ENCODE measurements around the gene CDKN2B-AS1.
"Not testable (repeated sequence)": the region's sequence is repeated elsewhere in the genome, so short reads cannot be mapped to it uniquely, and the experiment has no call there.

The CDKN2B-AS1 gene

DNA sequence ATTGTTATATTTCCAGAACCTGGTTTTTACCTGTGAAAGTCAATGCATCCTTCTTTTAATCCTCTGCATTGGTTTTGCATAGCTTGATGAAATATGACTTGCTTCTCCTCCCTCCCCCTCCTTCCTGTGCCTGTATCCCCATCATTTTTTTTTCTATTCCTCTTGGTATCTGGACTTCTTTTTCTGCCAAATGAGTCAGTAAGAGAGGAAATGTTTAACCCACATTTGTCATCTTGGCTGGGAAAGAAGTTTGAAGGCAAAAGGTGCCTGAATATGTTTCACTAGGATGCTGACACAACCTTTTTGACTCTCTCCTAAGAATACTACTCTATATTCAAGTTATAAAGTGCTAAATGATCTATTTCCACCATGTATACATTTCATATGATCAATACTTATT, 50.0 kb downstream of the CDKN2B-AS1 start:
- DNase-seq (ENCODE audit: low read depth), result peak; percentile 83

DNA sequence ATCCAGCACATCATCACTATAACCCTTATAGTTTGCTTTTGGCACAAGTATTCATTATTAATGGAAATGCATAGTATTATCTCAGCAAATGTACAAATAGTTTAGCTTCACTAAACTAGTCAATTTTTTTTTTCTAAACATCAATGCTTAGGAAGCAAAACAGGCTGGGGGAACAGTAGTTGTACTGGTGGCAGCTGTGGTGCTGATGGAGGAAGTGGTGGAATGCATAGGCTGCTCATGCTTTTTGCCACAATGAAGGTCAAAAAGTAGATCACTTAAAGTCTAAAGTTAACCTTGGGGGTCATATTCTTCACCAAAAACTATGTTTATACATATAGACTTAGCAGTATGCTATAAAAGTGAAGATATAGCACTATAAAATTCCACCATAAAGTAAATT, 50.8 kb downstream of the CDKN2B-AS1 start:
- no peak for DNase-seq (ENCODE audit: low read depth)

DNA sequence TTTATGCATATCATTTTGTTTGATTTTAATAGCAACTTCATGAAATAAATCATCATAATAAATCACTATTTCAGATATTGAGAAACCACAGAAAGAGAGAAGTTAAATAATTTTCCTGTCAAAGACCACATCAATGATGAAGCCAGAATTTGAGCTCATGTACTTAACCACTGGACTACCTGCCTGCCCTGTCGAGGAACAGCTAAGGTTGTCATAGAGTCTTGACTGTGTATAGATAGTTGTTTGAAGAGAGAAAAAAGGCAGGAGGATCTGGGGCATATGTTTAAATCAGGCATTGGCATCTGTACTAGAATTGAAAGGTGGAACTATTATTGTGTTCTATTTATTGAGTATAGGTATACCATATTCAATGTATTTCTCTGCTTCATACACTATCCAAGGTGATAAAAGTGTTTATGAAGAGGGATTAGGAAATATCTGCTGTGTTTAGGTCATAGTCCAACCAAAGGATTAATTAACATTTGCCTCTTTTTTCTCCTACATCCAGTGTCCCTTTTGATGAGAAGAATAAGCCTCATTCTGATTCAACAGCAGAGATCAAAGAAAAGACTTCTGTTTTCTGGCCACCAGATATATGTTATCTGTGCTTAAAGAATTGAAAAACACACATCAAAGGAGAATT, 51.8 kb downstream of the CDKN2B-AS1 start:
- no peak for DNase-seq (ENCODE audit: low read depth)

DNA sequence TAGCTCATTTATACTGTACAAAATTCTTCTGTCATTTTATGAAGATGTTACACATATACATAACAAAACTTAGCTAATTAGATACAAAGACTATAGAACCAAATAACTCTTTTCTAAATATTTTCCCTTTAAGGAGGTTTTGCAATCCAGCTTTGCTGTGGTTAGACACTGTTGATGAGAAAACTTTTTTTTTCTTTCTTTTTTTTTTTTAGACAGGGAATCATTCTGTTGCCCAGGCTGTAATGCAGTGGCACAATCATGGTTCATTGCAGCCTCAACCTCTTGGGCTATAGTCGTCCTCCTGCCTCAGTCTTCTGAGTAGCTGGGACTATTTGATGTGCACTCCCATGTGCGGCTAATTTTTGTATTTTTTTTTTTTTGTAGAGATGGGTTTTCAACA, 53.0 kb downstream of the CDKN2B-AS1 start:
- no peak for DNase-seq (ENCODE audit: low read depth)

DNA sequence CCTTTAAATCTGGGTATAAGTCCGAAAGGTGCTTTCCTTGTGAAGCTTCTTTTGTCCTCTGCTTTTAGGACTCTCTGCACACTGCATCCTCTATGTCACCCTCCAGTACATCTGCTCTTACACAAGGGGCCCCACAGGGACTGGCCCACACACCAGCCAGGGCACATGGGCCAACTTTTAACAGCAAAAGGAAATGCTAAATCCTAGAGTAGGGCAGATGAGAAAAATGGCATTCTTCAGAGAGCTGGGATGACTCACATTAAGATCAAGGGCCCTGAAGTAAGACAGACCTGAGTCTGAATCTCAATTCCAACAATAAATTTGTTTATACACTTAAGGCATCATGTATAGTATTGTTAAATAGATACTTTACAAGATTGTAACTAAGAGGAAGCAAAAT, 54.8 kb downstream of the CDKN2B-AS1 start:
- peak; percentile 33 for DNase-seq (ENCODE audit: low read depth)

DNA sequence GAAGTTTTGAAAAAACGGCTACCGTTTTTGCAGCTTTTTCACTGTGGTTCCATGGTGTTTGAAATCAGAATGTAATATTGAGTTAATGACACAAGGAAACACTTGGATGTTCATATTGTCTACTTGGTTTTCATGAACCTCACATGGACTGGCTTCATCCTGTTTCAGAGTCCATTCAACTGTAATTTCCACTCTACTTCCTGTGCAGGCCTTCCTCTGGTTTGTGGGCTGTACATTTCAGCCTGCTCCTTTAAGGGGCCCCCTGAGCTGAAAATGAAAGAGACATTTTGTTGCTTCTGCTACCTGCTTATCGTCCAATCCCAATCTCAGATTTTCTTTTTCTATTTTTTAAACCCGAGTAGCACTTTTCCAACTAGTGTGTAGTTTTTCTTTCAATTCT, 56.3 kb downstream of the CDKN2B-AS1 start:
- no peak for DNase-seq (ENCODE audit: low read depth)

DNA sequence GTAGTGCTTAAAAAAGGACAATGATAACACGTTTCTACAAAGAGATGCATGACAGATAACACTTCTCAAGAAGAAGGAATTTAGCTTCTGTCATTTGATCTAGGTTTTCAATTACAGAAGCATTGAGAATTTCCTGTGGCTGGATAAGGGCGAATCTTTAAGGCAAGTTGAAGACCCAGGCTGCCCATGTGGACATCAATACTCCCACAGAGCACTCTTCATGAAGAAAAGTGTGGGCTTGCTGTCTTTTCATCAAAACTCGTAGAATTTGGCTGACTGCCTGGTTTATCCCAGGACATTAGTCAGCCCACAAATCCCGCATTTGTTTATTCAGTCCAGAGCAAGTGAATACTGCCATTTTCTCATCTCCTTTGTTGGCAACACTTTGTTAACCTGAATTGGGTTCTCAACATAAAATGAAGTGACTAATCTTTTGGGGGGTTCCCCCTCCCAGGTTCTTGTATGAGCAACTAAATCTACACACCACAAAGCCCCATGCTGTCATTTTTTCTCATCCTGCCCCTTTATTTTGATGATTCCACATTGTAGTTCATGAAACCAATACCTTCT, 57.9 kb downstream of the CDKN2B-AS1 start:
- DNase-seq (ENCODE audit: low read depth), result peak; percentile 96

DNA sequence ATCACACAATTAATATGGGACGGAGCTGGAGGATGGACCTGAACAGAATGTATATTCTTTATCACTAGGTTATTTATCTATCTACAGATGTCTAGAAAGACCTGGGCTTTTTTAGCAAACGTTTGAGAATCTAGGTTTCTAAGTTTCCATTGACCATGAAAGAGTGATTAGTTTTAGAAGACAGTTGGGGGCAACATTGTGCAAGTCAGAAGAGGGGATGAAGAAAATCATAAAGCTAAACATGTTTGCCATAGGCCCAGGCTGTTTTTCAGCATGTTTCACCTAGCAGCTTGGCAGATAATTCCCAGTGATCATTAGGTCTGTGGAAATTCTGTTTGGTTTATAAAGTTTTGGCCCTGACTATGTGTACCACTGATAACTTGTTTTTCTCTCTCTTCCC, 58.6 kb downstream of the CDKN2B-AS1 start:
- no peak for DNase-seq (ENCODE audit: low read depth)

DNA sequence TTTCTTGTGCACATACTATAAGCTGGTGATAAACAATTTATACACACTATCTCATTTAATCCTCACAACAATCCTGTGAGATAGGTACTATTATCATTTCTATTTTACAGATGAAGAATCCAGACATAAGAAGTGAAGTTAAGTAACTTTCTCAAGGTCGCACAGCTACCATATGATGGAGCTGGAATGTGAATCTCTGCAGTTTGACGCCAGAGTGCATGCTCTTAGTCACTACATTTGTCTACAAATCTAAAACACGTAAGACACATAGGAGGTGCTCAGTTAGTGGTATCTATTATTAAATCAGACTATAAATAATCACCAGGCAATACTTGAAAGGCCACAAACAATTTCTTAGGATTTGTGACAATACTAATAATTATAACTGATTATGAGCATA, 59.5 kb downstream of the CDKN2B-AS1 start:
- no peak for DNase-seq (ENCODE audit: low read depth)

DNA sequence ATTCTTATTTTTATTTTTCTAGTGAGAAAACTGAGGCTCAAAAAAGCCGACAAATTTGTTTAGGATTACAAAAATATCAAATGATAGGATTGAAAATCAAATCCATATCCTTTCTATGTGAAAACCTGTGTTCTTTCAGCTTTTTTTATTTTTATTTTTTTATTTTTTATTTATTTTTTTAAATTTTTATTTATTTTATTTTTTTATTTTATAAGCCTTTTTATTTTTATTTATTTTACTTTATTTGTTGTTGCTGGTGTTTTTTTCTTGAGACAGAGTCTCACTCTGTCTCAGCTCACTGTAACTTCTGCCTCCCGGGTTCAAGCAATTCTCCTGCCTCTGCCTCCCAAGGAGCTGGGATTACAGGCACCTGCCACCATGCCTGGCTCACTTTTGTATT, 59.9 kb downstream of the CDKN2B-AS1 start:
- no peak for DNase-seq (ENCODE audit: low read depth)

DNA sequence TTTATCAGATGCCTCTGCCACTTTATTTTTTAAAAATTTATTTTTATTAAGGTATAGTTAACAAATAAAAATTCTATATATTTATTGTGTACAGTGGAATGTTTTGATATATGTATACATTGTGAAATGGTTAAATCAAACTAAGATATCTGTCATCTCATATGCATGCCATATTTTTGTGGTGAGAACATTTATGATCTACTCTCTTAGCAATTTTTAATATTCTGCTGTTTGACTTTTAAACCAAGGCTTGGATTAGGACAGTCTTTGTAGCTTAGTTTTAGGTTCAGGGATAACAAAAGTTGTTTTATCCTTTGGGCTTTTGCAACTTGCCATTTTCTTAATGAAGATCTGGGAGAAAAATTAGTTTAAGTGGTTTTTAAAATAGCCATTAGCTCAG, 60.5 kb downstream of the CDKN2B-AS1 start:
- no peak for DNase-seq (ENCODE audit: low read depth)

DNA sequence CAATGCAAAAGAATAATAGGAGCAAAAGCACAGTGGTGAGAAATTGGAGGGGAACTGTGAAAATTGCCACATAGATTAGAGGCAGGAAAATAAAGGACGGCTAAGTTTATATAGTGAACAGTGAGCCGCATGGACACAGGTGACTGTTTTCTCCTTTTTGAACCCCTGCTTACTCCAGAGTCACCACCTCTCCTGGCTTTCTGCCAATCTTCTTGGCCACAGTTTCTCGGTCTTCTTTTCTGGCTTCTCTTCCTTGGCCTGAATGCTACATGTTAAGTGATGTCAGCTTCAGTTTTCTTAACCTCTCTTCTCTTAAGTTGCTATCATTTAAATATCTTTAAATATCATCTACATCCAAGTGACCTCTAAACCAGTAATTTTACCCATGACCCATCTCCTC, 61.8 kb downstream of the CDKN2B-AS1 start:
- no peak for DNase-seq (ENCODE audit: low read depth)

DNA sequence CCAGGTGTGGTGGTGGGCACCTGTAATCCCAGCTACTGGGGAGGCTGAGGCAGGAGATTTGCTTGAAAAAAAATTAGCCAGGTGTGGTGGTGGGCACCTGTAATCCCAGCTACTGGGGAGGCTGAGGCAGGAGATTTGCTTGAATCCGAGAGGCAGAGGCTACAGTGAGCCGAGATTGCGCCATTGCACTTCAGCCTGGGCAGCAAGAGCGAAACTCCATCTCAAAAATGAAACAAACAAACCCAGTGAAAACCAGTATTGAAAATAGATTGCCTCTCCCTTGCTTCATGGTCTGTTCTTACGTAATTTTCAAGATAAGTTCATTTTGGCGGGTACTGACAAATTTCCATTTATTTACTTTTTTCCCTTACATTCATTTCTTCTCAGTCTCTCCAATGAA, 63.4 kb downstream of the CDKN2B-AS1 start:
- DNase-seq (ENCODE audit: low read depth), result not testable (repeated sequence)

DNA sequence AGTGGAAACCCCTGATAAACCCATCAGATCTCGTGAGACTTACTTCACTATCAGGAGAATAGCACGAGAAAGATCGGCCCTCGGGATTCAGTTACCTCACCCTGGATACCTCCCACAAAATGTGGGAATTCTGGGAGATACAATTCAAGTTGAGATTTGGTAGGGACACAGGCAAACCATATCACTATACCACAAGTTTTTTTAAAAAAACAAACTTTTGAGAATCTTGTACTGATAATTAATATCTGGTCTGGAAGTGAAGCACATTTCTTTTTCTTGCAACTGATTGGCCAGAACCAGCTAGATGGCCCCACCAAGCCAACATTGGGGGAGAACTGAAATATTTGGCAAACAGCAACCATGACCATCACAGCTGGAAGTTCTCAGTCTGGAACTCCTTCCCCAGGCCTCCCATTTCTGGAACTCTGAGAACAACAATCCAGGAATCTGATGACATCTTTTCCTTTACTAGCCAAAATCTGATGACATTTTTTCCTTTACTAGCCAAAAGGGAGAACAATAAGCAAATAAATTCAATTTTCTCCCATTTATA, 66.3 kb downstream of the CDKN2B-AS1 start:
- DNase-seq (ENCODE audit: low read depth), result peak; percentile 19

DNA sequence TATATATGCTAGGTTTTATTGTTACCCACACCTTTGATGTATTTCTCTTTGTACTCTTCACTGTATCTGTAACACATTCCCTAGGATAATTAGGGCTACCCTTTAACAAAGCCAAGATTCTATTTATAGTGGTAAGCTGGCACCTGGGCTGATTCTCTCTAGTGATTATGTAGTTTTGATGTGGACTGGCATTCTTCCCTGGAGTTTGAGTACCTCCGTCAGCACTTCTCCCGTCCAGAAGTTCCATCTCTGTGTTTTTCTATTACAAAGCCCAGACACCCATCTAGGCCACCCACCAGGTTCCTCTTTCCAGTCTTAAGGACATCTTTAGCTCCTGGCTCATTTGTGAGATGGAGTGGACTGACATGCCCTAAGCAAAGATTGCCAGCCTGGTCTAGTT, 70.4 kb downstream of the CDKN2B-AS1 start:
- DNase-seq (ENCODE audit: low read depth), result no peak

DNA sequence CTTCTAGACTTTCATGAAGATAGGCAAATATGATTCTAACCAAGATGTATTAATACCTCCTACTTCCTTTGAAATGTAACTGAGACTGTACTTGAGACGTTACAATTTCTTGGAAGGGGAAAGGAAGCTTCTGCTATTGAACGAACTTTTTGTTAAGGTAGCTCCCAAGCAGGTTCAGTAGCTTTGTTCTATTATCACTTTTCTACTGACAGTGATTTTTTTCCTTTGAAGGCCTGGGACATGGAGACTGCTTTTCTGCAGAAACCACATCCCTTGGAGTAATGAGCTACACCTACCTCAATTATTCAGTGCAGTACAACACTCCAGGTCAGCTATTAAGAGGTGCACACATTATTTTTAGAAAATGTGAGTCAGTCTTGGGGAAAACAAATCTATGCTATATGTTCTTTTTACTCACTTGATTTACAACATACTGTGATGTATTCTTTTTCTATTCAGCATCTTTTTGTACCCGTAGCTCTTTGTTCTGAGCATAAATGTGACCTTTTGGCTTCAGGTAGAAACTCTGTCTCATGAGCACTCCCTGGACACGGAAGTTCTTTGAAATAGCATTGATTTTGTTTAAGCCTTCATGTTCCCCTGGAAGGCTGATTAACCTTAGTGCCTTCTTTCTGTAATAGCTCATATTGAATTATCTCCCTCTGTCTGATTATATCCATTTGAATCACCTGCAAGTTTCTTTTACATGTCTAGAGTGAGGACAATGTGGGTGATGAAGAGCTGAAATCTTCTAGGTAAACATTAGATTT, 71.0 kb downstream of the CDKN2B-AS1 start:
- DNase-seq (ENCODE audit: low read depth), result no peak

DNA sequence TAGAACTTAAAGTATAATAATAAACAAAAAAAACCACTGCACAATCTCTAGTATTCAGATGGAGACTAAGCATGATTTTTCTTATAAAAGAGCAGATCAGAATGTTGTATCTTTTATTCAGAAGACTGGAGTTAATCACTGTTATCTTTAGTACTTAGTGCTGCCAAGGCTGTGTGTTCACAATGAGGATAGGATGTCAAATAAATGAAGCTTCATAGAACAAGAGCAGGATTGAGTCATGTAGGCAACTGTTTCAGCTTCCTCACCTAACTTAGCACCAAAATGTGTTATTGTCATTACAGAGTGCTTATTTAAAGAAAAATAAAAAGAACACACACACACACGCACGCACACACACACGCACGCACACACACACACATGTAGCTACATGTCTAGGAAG, 72.6 kb downstream of the CDKN2B-AS1 start:
- no peak for DNase-seq (ENCODE audit: low read depth)

DNA sequence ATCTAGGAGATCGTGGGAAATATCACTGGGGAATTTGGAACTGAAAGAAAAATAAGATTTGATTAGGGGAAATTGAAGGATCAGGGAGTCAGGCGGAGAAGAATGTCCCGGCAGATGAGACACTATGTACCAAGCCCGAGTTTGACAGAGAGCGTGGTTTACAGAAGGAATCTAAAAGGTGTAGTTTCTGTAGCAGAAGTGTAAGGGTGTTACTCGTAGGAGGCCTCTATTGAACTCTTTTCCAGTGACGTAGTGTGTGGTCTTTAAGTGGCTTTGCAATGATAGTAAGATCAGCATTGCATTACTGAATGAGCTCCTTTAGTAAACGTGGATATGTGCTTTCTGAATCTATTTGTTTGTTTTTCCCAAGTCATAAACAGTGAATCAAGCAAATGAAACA, 73.8 kb downstream of the CDKN2B-AS1 start:
- DNase-seq (ENCODE audit: low read depth), result no peak

DNA sequence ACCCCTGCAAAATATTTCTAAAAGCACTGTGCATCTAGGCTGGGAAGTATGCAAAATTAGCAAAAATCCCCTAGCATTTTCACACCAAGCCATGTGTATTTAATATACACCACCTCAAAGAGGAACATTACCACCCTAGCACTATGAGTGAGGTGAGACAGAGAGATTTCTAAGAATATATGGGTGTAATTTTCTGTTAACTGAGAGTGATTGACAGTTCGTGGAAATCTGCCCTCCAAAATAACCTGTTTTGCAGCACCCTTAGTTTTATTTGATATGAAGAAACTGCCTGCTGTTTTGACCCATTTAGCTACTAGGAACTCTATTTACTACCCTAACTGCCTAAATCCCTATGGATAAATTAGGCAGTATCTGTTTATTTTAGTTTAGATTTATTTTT, 78.8 kb downstream of the CDKN2B-AS1 start:
- no peak for DNase-seq (ENCODE audit: low read depth)

DNA sequence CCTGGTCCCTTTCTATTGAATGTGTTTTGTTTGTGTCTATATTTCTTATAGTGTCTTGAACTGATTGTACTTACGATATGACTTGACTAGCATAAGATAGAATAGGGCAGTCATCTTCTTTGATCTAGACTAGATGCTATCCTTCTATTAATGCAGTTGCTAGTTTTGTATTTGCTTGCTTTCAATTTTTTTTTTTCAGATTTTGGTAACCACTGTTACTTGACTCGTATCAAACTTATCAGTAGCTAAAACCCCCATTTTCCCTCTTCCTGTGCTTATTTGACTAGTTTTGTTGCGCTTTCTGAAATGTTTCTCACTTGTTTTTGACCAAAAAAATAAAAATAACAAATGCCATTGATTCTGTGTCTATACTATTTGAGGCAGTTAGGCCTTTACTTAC, 83.5 kb downstream of the CDKN2B-AS1 start:
- DNase-seq (ENCODE audit: low read depth), result no peak

DNA sequence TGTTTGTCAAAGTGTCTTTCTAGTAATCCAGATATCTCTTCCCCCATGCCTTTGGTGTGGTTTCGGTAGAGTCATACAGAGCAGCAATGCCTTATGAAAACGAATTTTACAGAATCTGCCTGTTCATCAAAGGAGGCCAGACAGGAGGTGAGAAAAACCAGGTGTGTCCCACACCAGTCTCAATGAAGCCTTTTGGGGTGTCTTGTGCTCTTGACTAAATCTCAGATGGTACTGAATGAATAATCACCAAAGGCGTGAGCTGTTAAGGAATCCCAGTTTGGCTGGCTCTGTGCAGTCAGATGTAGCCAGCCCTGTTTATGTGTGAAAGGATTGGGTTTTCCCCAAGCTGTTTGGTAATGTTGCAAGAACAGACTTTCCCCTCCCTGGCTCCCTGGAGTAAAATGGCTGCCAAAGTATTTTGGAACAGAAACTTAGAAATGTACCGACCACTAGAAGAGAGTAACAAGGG, 85.3 kb downstream of the CDKN2B-AS1 start:
- DNase-seq (ENCODE audit: low read depth), result peak; percentile 53

DNA sequence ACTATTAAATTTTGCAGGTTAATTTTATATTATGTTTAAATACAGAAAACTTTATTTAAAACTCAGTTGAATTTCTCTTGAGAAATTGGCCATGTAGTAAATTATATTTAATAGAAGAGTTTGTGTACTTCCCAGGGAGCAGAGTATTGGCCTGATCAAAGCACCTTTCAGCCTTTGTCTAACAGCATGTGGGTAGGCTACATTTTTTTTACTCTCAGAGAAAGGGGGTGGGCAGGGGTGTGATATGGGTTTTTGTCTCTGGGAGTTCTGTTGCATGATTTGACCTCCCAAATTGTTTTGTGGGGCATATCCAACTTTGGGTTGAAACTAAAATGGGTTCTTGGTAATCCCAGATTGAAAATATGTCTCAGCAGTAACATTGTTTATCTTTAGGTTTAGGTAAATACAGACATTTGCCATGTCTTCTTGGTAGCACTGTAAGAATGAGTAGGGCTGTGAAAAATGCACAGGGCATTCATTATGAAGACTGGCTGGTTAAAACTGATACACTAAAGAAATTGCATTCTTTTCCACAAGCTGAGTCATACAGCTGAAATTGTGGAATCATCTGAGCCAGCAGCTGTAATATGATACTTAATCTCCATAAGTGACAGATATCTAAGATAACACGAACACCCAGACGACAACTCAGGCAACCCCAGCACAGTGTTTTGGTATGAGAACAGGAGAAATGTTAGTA, 89.9 kb downstream of the CDKN2B-AS1 start:
- peak; percentile 98 for DNase-seq (ENCODE audit: low read depth)

Data from EH (cell line).